Epithelial cell of esophagus (primary cell): ENCODE results near the gene MIGA2.

Source experiments
- DNase-seq: peaks from one replicate; pipeline ENCODE4 v3.0.0; 2010; ENCODE audit warnings: low read depth
- H3K4me3 ChIP-seq: 2 replicates; pipeline ENCODE4 v1.5.1; 2011; ENCODE audit warnings: mild to moderate bottlenecking, low read length, control low read depth
- CTCF ChIP-seq: IDR thresholded peaks from 2 replicates; pipeline ENCODE4 v1.5.1; 2011; ENCODE audit warnings: low read depth, mild to moderate bottlenecking, low read length, control low read depth, inconsistent platforms; ENCODE audit not compliant: insufficient read depth; ENCODE audit errors: missing control alignments

Gene MIGA2

GRCh38 chr9:129089246-129089645, 52.8 kb downstream of the MIGA2 start:
- no peak for DNase-seq
- TF ChIP-seq CTCF, result no peak
- H3K4me3 ChIP-seq, result no peak overlapping the region

GRCh38 chr9:129093602-129094386, 57.4 kb downstream of the MIGA2 start:
- no peak for DNase-seq
- no peak overlapping the region for H3K4me3 ChIP-seq
- TF ChIP-seq CTCF, result no peak

GRCh38 chr9:129094387-129095169, 58.2 kb downstream of the MIGA2 start:
- DNase-seq, result no peak
- no peak for TF ChIP-seq CTCF
- no peak overlapping the region for H3K4me3 ChIP-seq

GRCh38 chr9:129095170-129095667, 58.8 kb downstream of the MIGA2 start:
- no peak for TF ChIP-seq CTCF
- no peak overlapping the region for H3K4me3 ChIP-seq
- DNase-seq, result no peak

GRCh38 chr9:129095908-129096307, 59.5 kb downstream of the MIGA2 start:
- no peak for DNase-seq
- TF ChIP-seq CTCF, result no peak
- no peak overlapping the region for H3K4me3 ChIP-seq

- DNase-seq, result no peak
- no peak overlapping the region for H3K4me3 ChIP-seq
- no peak for TF ChIP-seq CTCF
Measured at GRCh38 chr9:129097671-129098306, 61.4 kb downstream of the MIGA2 start.
